Fibroblast of lung (primary cell): ENCODE data around the gene HGS. TPM values are rescaled to one million over a fixed set of nuclear protein-coding genes. Genes with fewer than 3 reads are reported as not detected.

Source experiments
- DNase-seq, 2 donors: peaks; one replicate each; pipeline versions ENCODE4 v3.0.0 to v3.0.0-alpha.2; 2010; ENCODE audit warnings: low read depth in 2 of 2
- H2AFZ ChIP-seq: 2 replicates; pipeline ENCODE4 v1.5.1; 2012; ENCODE audit warnings: low read length, control low read depth, inconsistent platforms
- H3K27ac ChIP-seq: 2 replicates; pipeline ENCODE4 v1.5.1; 2011; ENCODE audit warnings: low read length, control low read depth; ENCODE audit not compliant: insufficient read depth
- H3K27me3 ChIP-seq: 2 replicates; pipeline ENCODE4 v1.5.1; 2011; ENCODE audit warnings: mild to moderate bottlenecking, low read length; ENCODE audit not compliant: control insufficient read depth, insufficient read depth
- H3K36me3 ChIP-seq: 2 replicates; pipeline ENCODE4 v1.5.1; 2011; ENCODE audit warnings: low read length; ENCODE audit not compliant: control insufficient read depth, insufficient read depth
- H3K4me1 ChIP-seq: 2 replicates; pipeline ENCODE4 v1.5.1; 2011; ENCODE audit warnings: low read length; ENCODE audit not compliant: control insufficient read depth, insufficient read depth; ENCODE audit errors: extremely low read depth
- H3K4me2 ChIP-seq: 2 replicates; pipeline ENCODE4 v1.5.1; 2011; ENCODE audit warnings: low read length, control low read depth; ENCODE audit not compliant: insufficient read depth; ENCODE audit errors: extremely low read depth
- H3K4me3 ChIP-seq, 4 experiments: fragments of 200-600 bp in 1 of 4; sonication (generic) in 1 of 4; replicated peaks in 1 of 4; 2 replicates each; pipeline ENCODE4 v1.5.1; 2011 to 2016; ENCODE audit warnings: low read length in 4 of 4, low read depth in 3 of 4, mild to moderate bottlenecking in 3 of 4, control low read depth in 2 of 4, inconsistent platforms in 1 of 4, mixed read lengths in 1 of 4; ENCODE audit not compliant: insufficient read depth in 1 of 4; ENCODE audit errors: control extremely low read depth in 1 of 4
- H3K79me2 ChIP-seq: 2 replicates; pipeline ENCODE4 v1.5.1; 2012; ENCODE audit warnings: mild to moderate bottlenecking, low read length, inconsistent platforms; ENCODE audit not compliant: control insufficient read depth, insufficient read depth
- H3K9ac ChIP-seq: 2 replicates; pipeline ENCODE4 v1.5.1; 2011; ENCODE audit warnings: mild to moderate bottlenecking, low read length, control low read depth; ENCODE audit not compliant: insufficient read depth
- H3K9me3 ChIP-seq: 2 replicates; pipeline ENCODE4 v1.5.1; 2012; ENCODE audit warnings: low read depth, low read length; ENCODE audit not compliant: control insufficient read depth, insufficient read depth
- H4K20me1 ChIP-seq: 2 replicates; pipeline ENCODE4 v1.5.1; 2011; ENCODE audit warnings: low read length; ENCODE audit not compliant: control insufficient read depth, insufficient read depth; ENCODE audit errors: extremely low read depth
- EZH2 ChIP-seq: IDR thresholded peaks from 2 replicates; pipeline ENCODE4 v1.5.1; 2012; ENCODE audit warnings: low read length, control low read depth, mild to moderate bottlenecking; ENCODE audit errors: missing control alignments
- polyA plus RNA-seq, 2 donors: library from polyadenylated mRNA; depleted of rRNA in 1 of 2; stranded (reverse) in 1 of 2; unstranded in 1 of 2; fragments of >200 nt; gene quantifications; 2 replicates each; pipeline ENCODE4 v1.2.1, GENCODE V29; 2011 to 2012; ENCODE audit warnings: missing spikeins in 1 of 2
- total RNA-seq: library from RNA; depleted of rRNA; stranded (reverse); fragments of >200 nt; gene quantifications from 2 replicates; pipeline ENCODE4 v1.2.1, GENCODE V29; 2014
- TF ChIP-seq, protein P1 (sequence below), 2 donors: IDR thresholded peaks in 1 of 2; conservative IDR thresholded peaks in 1 of 2; 1 replicate in 1 of 2; 2 replicates in 1 of 2; pipeline ENCODE4 v1.5.1; 2011 to 2012; ENCODE audit warnings: low read length in 2 of 2, control low read depth in 1 of 2, inconsistent platforms in 1 of 2, low read depth in 1 of 2, mild to moderate bottlenecking in 1 of 2

Gene HGS
- total and polyA plus RNA-seq, 2 donors (not counting 1 experiment from before 2014, with no cell fraction given): 43.1 to 65.7 TPM

GRCh38 chr17:81681672-81682071 lies 2.1 kb upstream of the HGS start:
- Histone ChIP-seq H3K4me3 (no peak overlapping the region), H3K27ac (no peak overlapping the region), H3K36me3 (peaks cover 12% of the 10 kb centered on the region), H3K79me2 (peaks cover 47% of the 10 kb centered on the region), H3K9ac (no peak overlapping the region), H4K20me1 (peaks cover 2% of the 10 kb centered on the region), H3K9me3 (no peaks in the 10 kb centered on the region), H3K4me1 (peaks cover 12% of the 10 kb centered on the region), H3K27me3 (no peaks in the 10 kb centered on the region), H3K4me2 (peak overlapping the region; percentile 13), H2AFZ (no peak overlapping the region)
- peak in 1 of 2 donors; percentile 6 for DNase-seq
- TF ChIP-seq, protein P1, sequence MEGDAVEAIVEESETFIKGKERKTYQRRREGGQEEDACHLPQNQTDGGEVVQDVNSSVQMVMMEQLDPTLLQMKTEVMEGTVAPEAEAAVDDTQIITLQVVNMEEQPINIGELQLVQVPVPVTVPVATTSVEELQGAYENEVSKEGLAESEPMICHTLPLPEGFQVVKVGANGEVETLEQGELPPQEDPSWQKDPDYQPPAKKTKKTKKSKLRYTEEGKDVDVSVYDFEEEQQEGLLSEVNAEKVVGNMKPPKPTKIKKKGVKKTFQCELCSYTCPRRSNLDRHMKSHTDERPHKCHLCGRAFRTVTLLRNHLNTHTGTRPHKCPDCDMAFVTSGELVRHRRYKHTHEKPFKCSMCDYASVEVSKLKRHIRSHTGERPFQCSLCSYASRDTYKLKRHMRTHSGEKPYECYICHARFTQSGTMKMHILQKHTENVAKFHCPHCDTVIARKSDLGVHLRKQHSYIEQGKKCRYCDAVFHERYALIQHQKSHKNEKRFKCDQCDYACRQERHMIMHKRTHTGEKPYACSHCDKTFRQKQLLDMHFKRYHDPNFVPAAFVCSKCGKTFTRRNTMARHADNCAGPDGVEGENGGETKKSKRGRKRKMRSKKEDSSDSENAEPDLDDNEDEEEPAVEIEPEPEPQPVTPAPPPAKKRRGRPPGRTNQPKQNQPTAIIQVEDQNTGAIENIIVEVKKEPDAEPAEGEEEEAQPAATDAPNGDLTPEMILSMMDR (conservative IDR thresholded peaks at IDR 0.05 in 1 of 2, IDR thresholded peaks at IDR 0.05 in 1 of 2; ENCODE audit: low read depth in 1 of 2, low read length in 2 of 2): no peak
- TF ChIP-seq EZH2: no peak

DNA sequence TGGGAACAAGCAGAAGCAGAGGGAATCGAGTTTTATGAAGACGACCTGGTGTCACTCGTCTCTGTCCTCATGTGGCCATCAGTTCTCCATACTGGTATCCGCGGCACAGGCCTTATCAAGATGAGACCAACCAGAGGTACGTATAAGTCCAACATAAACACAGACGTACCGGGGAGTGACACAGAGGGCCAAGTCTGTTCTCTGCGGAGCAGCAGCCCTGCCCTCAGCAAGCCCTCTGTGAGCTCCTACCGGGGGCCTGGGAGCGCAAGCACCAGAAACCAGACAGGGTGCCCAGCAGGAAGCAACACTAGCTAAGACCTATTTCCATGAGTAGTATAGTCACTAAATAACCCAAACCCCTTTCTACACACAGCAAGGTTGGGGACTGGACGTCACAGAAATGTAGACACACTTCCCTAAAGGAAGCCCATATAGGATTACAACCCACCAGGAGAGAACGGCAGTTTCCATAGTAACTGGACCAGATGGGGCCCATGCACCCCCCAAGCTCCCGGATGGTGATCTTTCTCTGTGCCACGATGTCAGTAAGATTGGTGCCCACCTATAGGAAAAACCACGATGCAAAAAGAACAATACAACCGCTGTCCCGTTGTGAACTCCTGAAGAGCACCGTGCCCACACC lies 1.1 kb upstream of the HGS start:
- H3K9me3 ChIP-seq: no peaks in the 10 kb centered on the region
- no peaks in the 10 kb centered on the region for H3K27me3 ChIP-seq
- peaks cover 2% of the 10 kb centered on the region for H4K20me1 ChIP-seq
- peaks cover 12% of the 10 kb centered on the region for H3K4me1 ChIP-seq
- DNase-seq: peak in 1 of 2 donors; percentile 8
- H3K36me3 ChIP-seq: peaks cover 20% of the 10 kb centered on the region
- TF ChIP-seq, protein P1 (conservative IDR thresholded peaks at IDR 0.05 in 1 of 2, IDR thresholded peaks at IDR 0.05 in 1 of 2; ENCODE audit: low read depth in 1 of 2, low read length in 2 of 2): no peak
- TF ChIP-seq EZH2: no peak
- no peak overlapping the region for H2AFZ ChIP-seq
- H3K27ac ChIP-seq: peak overlapping the region; percentile 94
- H3K79me2 ChIP-seq: peaks cover 56% of the 10 kb centered on the region
- peak overlapping the region; percentile 92 for H3K9ac ChIP-seq
- H3K4me2 ChIP-seq: peak overlapping the region; percentile 88
- H3K4me3 ChIP-seq: peak overlapping the region; percentile 80 to 97 (median 92)

- Histone ChIP-seq H3K9me3 (no peaks in the 10 kb centered on the region), H3K36me3 (peaks cover 24% of the 10 kb centered on the region), H3K27ac (peak overlapping the region; percentile 94), H4K20me1 (peaks cover 2% of the 10 kb centered on the region), H3K4me2 (peak overlapping the region; percentile 88), H3K4me3 (peak overlapping the region; percentile 80 to 97 (median 92)), H3K79me2 (peaks cover 61% of the 10 kb centered on the region), H3K4me1 (peaks cover 12% of the 10 kb centered on the region), H2AFZ (peak overlapping the region; percentile 57), H3K27me3 (no peaks in the 10 kb centered on the region), H3K9ac (peak overlapping the region; percentile 92)
- no peak for DNase-seq
- TF ChIP-seq EZH2: no peak
- TF ChIP-seq, protein P1 (conservative IDR thresholded peaks at IDR 0.05 in 1 of 2, IDR thresholded peaks at IDR 0.05 in 1 of 2; ENCODE audit: low read depth in 1 of 2, low read length in 2 of 2): no peak
Observed at GRCh38 chr17:81683208-81683583, 615 bp upstream of the HGS start.
